NCI-H82 treated with DMSO at 0.1 percent for 48 hours (cell line): ENCODE data around the gene FAAP24.
"Not testable (repeated sequence)": the region's sequence is repeated elsewhere in the genome, so short reads cannot be mapped to it uniquely, and the experiment has no call there.

Source experiments
- DNase-seq: peaks from one replicate; lab custom pipeline; 2025; ENCODE audit not compliant: unreplicated experiment; lab: John Stamatoyannopoulos, UW

FAAP24 gene, protein sequence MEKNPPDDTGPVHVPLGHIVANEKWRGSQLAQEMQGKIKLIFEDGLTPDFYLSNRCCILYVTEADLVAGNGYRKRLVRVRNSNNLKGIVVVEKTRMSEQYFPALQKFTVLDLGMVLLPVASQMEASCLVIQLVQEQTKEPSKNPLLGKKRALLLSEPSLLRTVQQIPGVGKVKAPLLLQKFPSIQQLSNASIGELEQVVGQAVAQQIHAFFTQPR

GRCh38 chr19:32971715-32972540, at the start of gene FAAP24, which contains the start of gene CEP89:
FAAP24 (plus strand) TSS chr19:32972242; CDS start chr19:32973197, 955 bp downstream.
CEP89 (minus strand) TSS chr19:32971958; CDS start chr19:32971874, 84 bp downstream.
- DNase-seq, result peak; percentile 98

- DNase-seq, result no peak
These were observed 47.8 kb upstream of the FAAP24 start for GRCh38 chr19:32924200-32924599.

- DNase-seq, result no peak
These were observed 43.2 kb upstream of the FAAP24 start for GRCh38 chr19:32928806-32929205.

DNA sequence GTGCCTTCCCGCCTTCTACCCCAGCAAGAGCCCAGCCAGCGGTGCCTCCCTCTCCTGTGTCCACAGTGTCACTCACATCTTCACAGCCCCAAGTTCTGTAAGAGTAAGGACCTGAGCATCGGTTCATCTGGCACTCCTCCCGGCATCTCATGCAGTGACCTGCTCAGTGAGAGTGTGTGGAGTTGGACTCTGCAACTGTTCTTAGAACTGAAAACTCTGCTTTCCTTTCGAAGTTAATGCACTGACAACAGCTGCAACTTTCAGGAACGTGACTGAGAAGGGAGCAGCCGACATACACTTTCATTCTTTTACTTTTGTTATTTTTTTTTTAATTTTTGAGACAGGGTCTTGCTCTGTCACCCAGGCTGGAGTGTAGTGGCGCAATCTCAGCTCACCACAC, 41.5 kb upstream of the FAAP24 start:
- DNase-seq, result no peak

DNA sequence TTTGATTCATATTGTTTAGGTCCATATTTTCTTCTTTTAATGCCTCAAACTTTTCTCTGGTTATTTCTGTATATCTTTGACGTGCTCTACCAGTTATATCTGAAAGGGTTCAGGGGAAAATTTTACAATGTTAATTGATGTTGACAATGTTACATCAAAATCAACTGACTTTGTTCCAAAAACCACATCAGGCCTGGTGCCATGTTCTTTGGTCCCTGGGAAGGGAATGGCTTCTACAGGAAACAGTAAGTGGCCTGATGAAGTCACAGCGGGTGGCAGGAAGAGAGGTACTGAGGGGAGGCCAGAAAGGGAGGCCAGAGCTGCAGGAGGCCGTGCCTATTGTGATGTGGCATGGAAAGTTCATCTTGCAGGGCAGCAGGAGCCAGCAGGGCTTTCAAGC, 38.5 kb upstream of the FAAP24 start:
- DNase-seq, result no peak

DNA sequence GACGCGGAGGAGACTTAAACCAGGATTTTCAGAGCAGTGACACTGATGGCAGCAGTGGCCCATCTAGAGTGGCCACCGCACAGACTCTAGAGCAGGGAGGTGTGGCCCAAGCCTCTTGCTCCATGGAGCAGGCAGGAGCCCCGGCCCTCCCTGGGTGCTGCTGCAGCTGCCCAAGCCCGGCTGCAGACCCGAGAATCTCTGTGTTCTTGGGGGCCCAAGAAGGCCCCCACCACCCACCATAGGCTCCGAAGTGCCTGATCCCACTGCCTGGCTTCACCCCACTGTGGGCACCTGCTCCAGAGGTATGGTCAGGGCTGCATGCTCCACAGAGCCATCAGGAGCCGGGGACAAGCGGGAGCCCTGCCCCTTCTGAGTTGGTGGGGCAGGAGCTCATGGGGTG, 36.4 kb upstream of the FAAP24 start:
- no peak for DNase-seq

DNA sequence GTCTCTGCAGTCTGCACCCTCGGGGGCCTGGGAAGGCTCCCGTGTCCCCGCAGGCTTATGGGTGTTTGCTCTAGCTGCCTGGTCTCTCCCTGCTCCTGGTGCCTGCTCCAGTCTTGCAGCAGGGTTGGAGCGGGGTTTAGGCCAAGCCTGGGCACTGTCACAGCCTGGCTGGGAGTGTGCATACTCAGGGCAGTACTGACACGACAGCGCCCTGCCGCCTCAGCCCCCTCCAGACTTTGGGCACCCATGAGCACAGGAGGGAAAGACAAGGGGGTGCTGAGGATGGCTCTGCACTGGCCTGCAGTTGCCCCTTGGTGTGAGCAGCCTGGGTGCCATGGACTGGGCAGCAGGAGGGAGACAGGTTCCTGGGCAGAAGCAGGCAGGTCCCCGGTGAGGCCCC, 36.0 kb upstream of the FAAP24 start:
- DNase-seq, result no peak

- DNase-seq, result not testable (repeated sequence)
These were observed 30.8 kb upstream of the FAAP24 start for GRCh38 chr19:32941273-32941672.

DNA sequence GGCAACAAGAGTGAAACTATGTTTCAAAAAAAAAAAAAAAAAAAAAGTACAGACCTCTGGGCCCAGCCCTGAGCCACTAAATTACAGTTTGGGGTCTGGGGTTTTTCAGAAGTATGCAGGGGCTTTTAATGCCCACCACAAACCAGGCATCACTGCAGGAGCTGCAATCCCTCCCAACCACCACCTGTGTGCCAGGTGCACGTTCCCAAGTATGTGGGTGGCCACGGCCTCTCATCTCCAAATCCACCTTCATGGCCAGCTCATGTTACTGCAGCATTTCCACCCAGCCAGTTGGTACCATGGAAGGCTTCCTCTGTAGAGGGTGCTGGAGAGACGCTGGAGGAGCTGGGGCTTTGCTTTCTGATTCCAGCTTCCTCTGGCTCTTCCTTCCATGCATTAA, 26.8 kb upstream of the FAAP24 start:
- DNase-seq, result no peak

GRCh38 chr19:32966750-32967149, 5.3 kb upstream of the FAAP24 start:
- DNase-seq, result no peak

DNA sequence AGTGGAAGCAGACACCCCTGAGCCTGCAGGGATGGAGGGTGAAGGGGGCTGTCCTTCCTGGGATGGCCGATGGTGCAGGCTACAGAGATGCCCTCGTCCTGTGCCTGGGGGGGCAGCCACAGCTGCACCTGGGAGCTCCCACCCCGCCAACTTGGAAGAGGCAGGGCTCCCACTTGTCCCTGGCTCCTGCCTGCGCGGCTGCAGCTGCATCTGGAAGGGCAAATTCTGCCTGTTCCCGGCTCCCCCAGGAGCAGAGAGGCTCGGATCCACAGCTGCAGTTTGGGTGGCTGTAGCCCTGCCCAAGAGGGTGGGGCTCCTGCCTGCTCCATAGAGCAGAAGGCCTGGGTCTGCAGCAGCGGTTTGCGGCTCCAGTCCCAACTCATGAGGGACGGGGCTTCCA, 2.5 kb upstream of the FAAP24 start:
- DNase-seq, result no peak

- DNase-seq, result no peak
These were observed 938 bp upstream of the FAAP24 start for GRCh38 chr19:32971012-32971595.

DNA sequence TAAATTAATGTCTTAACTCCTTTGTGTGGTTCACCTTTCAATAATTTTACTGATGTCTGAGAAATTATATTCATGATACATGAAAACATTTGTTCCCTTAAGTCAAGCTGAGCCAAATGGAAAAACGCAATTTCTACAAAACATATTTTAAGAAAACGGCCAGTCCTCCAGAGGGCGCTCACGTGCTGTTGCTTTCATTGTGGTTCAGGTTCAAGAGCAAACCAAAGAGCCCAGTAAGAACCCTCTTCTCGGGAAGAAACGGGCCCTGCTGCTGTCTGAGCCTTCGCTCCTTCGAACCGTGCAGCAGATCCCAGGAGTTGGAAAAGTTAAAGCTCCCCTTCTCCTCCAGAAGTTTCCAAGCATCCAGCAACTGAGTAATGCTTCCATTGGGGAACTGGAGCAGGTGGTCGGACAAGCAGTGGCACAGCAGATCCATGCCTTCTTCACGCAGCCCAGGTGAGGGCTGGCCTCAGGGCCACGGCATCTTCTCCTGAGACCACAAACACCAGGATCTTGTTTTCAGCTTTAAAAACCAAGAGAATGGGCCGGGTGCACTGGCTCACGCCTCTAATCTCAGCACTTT, 4.3 kb downstream of the FAAP24 start:
- peak; percentile 54 for DNase-seq

DNA sequence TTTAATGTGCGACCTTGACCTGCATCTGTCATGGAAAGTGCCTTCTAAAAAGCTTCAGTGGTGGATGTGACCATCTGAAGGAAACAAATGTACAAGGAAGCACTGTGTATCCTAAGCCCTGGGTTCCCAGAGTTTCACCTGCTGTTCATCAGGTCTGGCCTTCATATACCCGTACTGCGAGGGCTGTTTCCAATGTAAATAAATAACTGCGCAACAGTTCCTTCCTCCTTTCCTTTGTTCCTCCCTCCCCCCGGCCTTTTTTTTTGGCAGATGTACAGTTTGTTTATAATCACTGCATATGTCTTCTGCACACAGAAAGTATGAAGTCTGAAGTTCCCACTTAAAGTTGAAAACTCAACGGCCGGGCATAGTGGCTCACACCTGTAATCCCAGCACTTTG, 5.2 kb downstream of the FAAP24 start:
- DNase-seq, result no peak

- not testable (repeated sequence) for DNase-seq
These were observed 5.8 kb downstream of the FAAP24 start for GRCh38 chr19:32977813-32978212.

- DNase-seq, result not testable (repeated sequence)
These were observed 7.8 kb downstream of the FAAP24 start for GRCh38 chr19:32979807-32980206.

DNA sequence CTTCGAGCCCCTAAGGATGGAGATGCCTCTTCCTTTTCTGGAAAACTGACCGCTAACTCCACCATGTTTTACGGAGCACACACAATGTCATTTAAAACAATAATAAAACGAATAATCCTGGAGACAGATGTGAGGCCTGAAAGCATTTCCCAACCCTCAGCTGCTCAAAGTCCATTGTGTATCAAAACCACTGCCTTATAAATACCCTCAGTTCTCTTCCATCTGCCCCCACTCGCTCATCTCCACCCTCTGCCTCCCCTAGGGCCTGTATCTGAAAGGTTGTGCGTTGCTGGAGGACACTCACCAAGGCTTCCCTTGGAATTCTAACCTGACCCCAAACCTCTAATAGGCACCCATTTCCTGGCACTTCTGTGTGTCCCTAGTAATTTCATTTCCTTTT, 10.4 kb downstream of the FAAP24 start:
- not testable (repeated sequence) for DNase-seq

DNA sequence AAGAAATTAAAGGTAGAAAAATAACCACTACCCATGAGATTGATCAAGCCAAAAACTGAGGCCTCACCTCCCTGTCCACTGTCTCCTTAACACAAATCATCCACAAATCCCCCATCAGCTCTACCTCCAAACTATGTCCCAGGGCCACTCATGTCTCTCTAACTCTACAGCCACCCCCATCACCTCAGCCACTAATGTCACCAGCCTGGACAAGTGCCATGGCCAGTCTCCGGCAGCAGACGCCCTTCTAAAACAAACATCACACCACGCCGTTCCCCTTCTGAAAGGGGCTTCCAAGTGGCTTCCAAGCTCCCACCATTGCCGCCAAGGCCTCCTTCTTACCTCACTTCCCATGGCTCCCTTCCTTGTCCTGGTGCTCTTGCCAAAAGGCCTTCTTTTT, 16.2 kb downstream of the FAAP24 start:
- DNase-seq, result not testable (repeated sequence)

GRCh38 chr19:32988724-32989123, 16.7 kb downstream of the FAAP24 start:
- DNase-seq, result no peak

- DNase-seq, result not testable (repeated sequence)
These were observed 23.9 kb downstream of the FAAP24 start for GRCh38 chr19:32995966-32996365.

- DNase-seq, result not testable (repeated sequence)
These were observed 25.0 kb downstream of the FAAP24 start for GRCh38 chr19:32997061-32997464.
